ENCODE data around the gene CTDSP2. TPM values are rescaled to one million over a fixed set of nuclear protein-coding genes. Genes with fewer than 3 reads are reported as not detected.

The CTDSP2 gene
- total RNA-seq, 1 donor: 64.8 TPM

DNA sequence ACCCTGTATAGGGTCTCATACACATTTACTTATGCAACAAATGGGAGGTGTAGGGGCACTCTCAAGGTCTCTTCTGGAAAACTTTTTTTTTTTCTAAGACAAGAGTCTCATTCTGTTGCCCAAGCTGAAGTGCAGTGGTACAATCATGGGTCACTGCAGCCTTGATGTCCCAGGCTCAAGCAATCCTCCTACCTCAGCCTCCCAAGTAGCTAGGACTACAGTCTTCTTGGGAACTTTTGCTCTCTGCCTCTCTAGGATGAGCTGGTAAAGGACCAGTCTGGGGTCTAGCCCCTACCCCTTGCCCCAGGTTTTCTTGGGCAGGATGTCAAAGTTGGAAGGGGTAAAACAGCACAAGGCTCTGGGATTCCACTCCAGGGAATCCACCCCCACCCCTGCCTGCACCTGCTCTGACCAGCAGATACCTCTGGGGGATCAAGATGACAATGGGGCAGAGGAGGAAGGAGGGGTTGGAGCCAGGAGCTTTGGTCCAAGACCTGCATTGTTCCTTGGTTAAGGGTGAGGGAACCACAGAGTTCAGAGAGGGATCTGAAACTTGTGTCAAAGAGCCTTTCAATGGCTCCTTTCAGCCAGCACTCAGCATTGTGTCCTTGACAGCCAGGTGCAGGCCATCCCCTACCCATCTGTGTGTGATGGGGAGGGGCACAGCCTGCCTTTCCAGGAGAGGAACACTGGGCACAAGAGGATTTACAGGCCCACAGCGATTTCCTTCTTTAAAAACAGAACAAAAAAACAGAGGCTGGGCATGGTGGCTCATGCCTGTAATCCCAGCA lies 12.2 kb downstream of the CTDSP2 start:
- no peak overlapping the region for H3K4me3 ChIP-seq (ENCODE audit: low read depth, low read length)
- no peak for TF ChIP-seq CTCF (IDR thresholded peaks at IDR 0.05; ENCODE audit: insufficient read depth, low read depth, low read length)
- no peak for DNase-seq (ENCODE audit: low read depth)

- no peak overlapping the region for H3K4me3 ChIP-seq (ENCODE audit: low read depth, low read length)
- no peak for TF ChIP-seq CTCF (IDR thresholded peaks at IDR 0.05; ENCODE audit: insufficient read depth, low read depth, low read length)
- no peak for DNase-seq (ENCODE audit: low read depth)
These were observed 12.9 kb downstream of the CTDSP2 start for GRCh38 chr12:57833672-57834071.

DNA sequence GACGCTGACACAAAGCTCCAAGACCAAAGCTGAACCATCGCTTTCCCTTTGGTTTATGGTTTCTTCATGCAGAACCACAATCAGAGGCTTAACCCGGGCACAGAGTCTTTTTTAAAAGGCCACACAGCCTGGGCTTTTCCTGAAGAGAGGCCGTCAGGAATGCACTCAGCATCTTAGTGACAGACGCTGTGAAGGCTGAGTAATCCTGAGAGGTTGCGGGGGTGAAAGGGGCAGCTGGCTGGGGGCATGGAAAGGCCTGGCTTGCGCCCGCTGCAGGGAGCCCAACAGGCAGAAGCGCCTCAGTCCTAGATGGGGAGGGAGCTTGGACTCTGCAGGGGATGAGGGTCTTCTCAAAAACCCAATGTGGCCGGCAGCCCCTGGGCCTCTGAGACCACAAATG lies 13.6 kb downstream of the CTDSP2 start:
- H3K4me3 ChIP-seq (ENCODE audit: low read depth, low read length): no peak overlapping the region
- no peak for TF ChIP-seq CTCF (IDR thresholded peaks at IDR 0.05; ENCODE audit: insufficient read depth, low read depth, low read length)
- no peak for DNase-seq (ENCODE audit: low read depth)

DNA sequence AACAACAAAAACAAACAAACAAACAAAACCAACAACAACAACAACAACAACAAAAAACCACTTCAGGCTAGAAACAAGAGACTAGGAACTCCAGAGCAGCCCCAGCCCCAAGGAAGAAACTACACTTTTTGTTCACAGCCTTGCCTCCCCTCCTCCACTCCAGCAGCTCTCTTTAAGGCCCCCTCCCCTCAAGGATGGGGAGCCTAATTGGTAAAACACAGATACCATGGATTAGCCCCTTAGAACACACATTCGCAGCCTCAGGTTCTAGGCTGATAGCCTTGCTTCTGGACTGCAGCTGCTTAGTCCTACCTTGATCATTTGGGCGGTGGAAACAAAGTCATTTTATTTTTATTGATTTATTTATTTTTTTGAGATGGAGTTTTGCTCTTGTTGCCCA lies 16.1 kb downstream of the CTDSP2 start:
- no peak for DNase-seq (ENCODE audit: low read depth)
- H3K4me3 ChIP-seq (ENCODE audit: low read depth, low read length): no peak overlapping the region
- no peak for TF ChIP-seq CTCF (IDR thresholded peaks at IDR 0.05; ENCODE audit: insufficient read depth, low read depth, low read length)

- DNase-seq (ENCODE audit: low read depth): no peak
- TF ChIP-seq CTCF (IDR thresholded peaks at IDR 0.05; ENCODE audit: insufficient read depth, low read depth, low read length): no peak
- no peak overlapping the region for H3K4me3 ChIP-seq (ENCODE audit: low read depth, low read length)
These were observed 17.3 kb downstream of the CTDSP2 start for GRCh38 chr12:57829025-57829777.

DNA sequence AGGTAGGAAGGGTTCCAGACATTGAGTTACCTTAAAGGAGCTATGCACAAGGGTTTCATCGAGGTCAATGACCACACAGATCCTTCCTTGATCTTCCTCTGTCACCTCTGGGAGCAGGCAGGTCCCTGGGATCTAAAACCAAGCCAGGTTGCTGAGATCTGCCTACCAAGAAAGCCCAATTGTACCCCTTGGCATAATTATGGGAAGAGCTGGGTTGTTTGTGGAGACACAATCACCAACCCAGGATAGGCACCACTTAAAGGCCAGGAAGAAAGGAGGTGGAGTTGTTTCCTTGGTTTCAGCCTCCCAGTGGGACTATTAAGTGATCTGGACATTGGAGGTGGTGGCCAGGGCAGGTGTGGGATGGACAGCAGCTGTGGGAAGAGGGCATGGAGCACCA lies 19.6 kb downstream of the CTDSP2 start:
- DNase-seq (ENCODE audit: low read depth): no peak

More for the DNA sequence above, 19.6 kb downstream of the CTDSP2 start:
- no peak overlapping the region for H3K4me3 ChIP-seq (ENCODE audit: low read depth, low read length)
- TF ChIP-seq CTCF (IDR thresholded peaks at IDR 0.05; ENCODE audit: insufficient read depth, low read depth, low read length): no peak

Measured in fibroblast of villous mesenchyme (primary cell).